Adrenal gland (tissue), 12 donors: ENCODE data around the gene ADGRF3. TPM values are rescaled to one million over a fixed set of nuclear protein-coding genes. Genes with fewer than 3 reads are reported as not detected.

ENCODE experiments used
- DNase-seq, 7 donors: peaks; one replicate each; pipeline ENCODE4 v3.0.0-alpha.2; 2019 to 2020
- H3K27ac ChIP-seq, 5 donors: fragments of 200-600 bp; sonication (generic) in 4 of 5; 1 replicate in 3 of 5; 2 replicates in 2 of 5; pipeline versions ENCODE4 v1.5.1 to v1.8.0; 2016 to 2020; ENCODE audit warnings: mild to moderate bottlenecking in 1 of 5
- H3K27me3 ChIP-seq: fragments of 200-600 bp; 2 replicates; pipeline ENCODE4 v1.8.0; 2021
- H3K36me3 ChIP-seq, 2 donors: fragments of 200-600 bp; replicated peaks in 1 of 2; 1 replicate in 1 of 2; 2 replicates in 1 of 2; pipeline versions ENCODE4 v1.5.1 to v1.8.0; 2018 to 2022
- H3K4me1 ChIP-seq, 2 donors: fragments of 200-600 bp; replicated peaks in 1 of 2; 1 replicate in 1 of 2; 2 replicates in 1 of 2; pipeline versions ENCODE4 v1.5.1 to v1.8.0; 2018 to 2021
- H3K4me3 ChIP-seq, 4 donors: fragments of 200-600 bp; sonication (generic) in 3 of 4; one replicate each; pipeline ENCODE4 v1.5.1; 2016 to 2018
- H3K9me3 ChIP-seq, 3 donors: fragments of 200-600 bp; sonication (generic) in 1 of 3; replicated peaks in 1 of 3; 1 replicate in 2 of 3; 2 replicates in 1 of 3; pipeline versions ENCODE4 v1.5.1 to v1.8.0; 2016 to 2021
- CTCF ChIP-seq, 6 experiments: fragments of 450-650 bp in 4 of 6; fragments of 200-600 bp in 2 of 6; sonication (generic) in 1 of 6; IDR thresholded peaks; 1 replicate in 5 of 6; 2 replicates in 1 of 6; pipeline versions ENCODE4 v1.5.1 to v1.8.0; 2016 to 2021; ENCODE audit warnings: antibody characterized with exemption in 6 of 6, mild to moderate bottlenecking in 2 of 6, moderate library complexity in 1 of 6
- POLR2A ChIP-seq, 2 donors: fragments of 450-650 bp; IDR thresholded peaks; one replicate each; pipeline ENCODE4 v1.6.1; 2017; ENCODE audit warnings: antibody characterized with exemption in 2 of 2, mild to moderate bottlenecking in 2 of 2, moderate library complexity in 1 of 2
- WGBS, 4 donors: extraction: QIAGEN DNeasy Blood & Tissue Kit in 2 of 4; methylation state at CpG; one replicate each; pipeline versions ENCODE4 v1.1.5 to v1.1.7; 2013 to 2017; 5-methylcytosine and 5-hydroxymethylcytosine counted together
- intact Hi-C, 2 donors: fragments of 100-400 bp; cut with DNase I; formaldehyde crosslinking; loops; one replicate each; pipeline versions ENCODE4 v1.14.1 to v1.15.0; 2022 to 2023
- polyA plus RNA-seq, 3 donors: library from polyadenylated mRNA; stranded (reverse); fragments of 200-250 nt in 2 of 3; fragments of 350-450 nt in 1 of 3; fragmentation: Illumina TruSeq in 1 of 3; extraction: RNeasy Lipid Tissue Mini Kit (QIAGEN cat#74804) in 1 of 3; gene quantifications; one replicate each; pipeline ENCODE4 v1.2.3, GENCODE V29; 2013 to 2014
- total RNA-seq, 9 donors: library from RNA; depleted of rRNA in 4 of 9; stranded (reverse); fragments of >200 nt in 4 of 9; fragments of 120-200 nt in 1 of 9; fragmentation: NEBNext Ultra II Directional in 1 of 9; extraction: Animal tissue kit (Norgen Biotek cat#: 25700) in 1 of 9; gene quantifications; one replicate each; pipeline versions ENCODE4 v1.1.0 to v1.2.4, GENCODE V29; 2013 to 2023
- donor health status: healthy with polysubstance abuse.
- donor health status: Bipolar disorder and iron deficiency.
- donor health status: DM: yes; HTN: yes; CAD: no.
- donor health status: DM: no; HTN: no; CAD: no.
- donor health status: DM: no; HTN: no; CAD: no.
- donor health status: DM: yes; HTN: yes; CAD: no.

ADGRF3 gene
- total and polyA plus RNA-seq, 12 donors: 0.07 to 0.75 (median 0.16) TPM; not detected in 3

GRCh38 chr2:26345283-26345544 lies 1.4 kb downstream of the ADGRF3 start:
- 1% methylated on average over 9 of the region's 9 CpGs for WGBS, 4 donors
- H3K4me1 ChIP-seq: peaks cover 10 to 29% of the 10 kb centered on the region in 2 donors
- no peaks in the 10 kb centered on the region for H3K27me3 ChIP-seq
- intact Hi-C loops: no loop called here
- TF ChIP-seq CTCF (IDR thresholded peaks at IDR 0.05): no peak
- TF ChIP-seq POLR2A (IDR thresholded peaks at IDR 0.05): no peak
- H3K36me3 ChIP-seq: no peaks in the 10 kb centered on the region
- peak overlapping the region; percentile 82 to 98 (median 87) for H3K27ac ChIP-seq
- H3K4me3 ChIP-seq: peak overlapping the region; percentile 19 to 96 (median 52)
- DNase-seq: no peak
- H3K9me3 ChIP-seq: no peaks in the 10 kb centered on the region

GRCh38 chr2:26344581-26345282 lies 1.9 kb downstream of the ADGRF3 start:
- TF ChIP-seq CTCF (IDR thresholded peaks at IDR 0.05): no peak
- TF ChIP-seq POLR2A (IDR thresholded peaks at IDR 0.05): no peak
- intact Hi-C loops: no loop called here
- Histone ChIP-seq H3K4me1 (peaks cover 10 to 29% of the 10 kb centered on the region in 2 donors), H3K27ac (peak overlapping the region in 3 of 5 donors; percentile 87 to 98 (median 93)), H3K36me3 (no peaks in the 10 kb centered on the region), H3K9me3 (no peaks in the 10 kb centered on the region), H3K4me3 (peak overlapping the region in 3 of 4 donors; percentile 19 to 96 (median 50)), H3K27me3 (no peaks in the 10 kb centered on the region)
- peak; percentile 34 to 62 (median 50) for DNase-seq
- 36 to 43% (median 38%) methylated on average over 14 to 17 of the region's 17 CpGs for WGBS, 4 donors

- intact Hi-C loops: no loop called here
Measured at GRCh38 chr2:26340831-26341230, 5.8 kb downstream of the ADGRF3 start.

GRCh38 chr2:26337298-26337697 lies 9.3 kb downstream of the ADGRF3 start:
- H3K9me3 ChIP-seq: no peaks in the 10 kb centered on the region
- H3K4me1 ChIP-seq: no peaks in the 10 kb centered on the region
- no peak for TF ChIP-seq CTCF (IDR thresholded peaks at IDR 0.05)
- no peak for TF ChIP-seq POLR2A (IDR thresholded peaks at IDR 0.05)
- no peak overlapping the region for H3K4me3 ChIP-seq
- DNase-seq: no peak
- H3K27ac ChIP-seq: no peak overlapping the region
- H3K36me3 ChIP-seq: no peaks in the 10 kb centered on the region
- H3K27me3 ChIP-seq: no peaks in the 10 kb centered on the region
- intact Hi-C loops: no loop called here
- WGBS, 4 donors: 87 to 96% (median 93%) methylated on average over 2 of the region's 2 CpGs

More at GRCh38 chr2:26340831-26341230, 5.8 kb downstream of the ADGRF3 start:
- WGBS, 4 donors: 87 to 90% (median 89%) methylated on average over 3 of the region's 3 CpGs
- H3K4me3 ChIP-seq: no peak overlapping the region
- H3K27me3 ChIP-seq: no peaks in the 10 kb centered on the region
- H3K36me3 ChIP-seq: no peaks in the 10 kb centered on the region
- H3K27ac ChIP-seq: no peak overlapping the region
- DNase-seq: no peak
- TF ChIP-seq CTCF (IDR thresholded peaks at IDR 0.05): no peak
- TF ChIP-seq POLR2A (IDR thresholded peaks at IDR 0.05): no peak
- H3K4me1 ChIP-seq: peaks cover 10 to 13% of the 10 kb centered on the region in 2 donors
- no peaks in the 10 kb centered on the region for H3K9me3 ChIP-seq
